H9 (cell line): ENCODE measurements around the gene GOLGA1. TPM values are rescaled to one million over a fixed set of nuclear protein-coding genes. Genes with fewer than 3 reads are reported as not detected.

Experiments
- DNase-seq: peaks from one replicate; pipeline ENCODE4 v3.0.0-alpha.2; 2017
- H2AFZ ChIP-seq: one replicate; pipeline ENCODE4 v1.6.1; 2013; ENCODE audit warnings: mild to moderate bottlenecking, low read length, control low read depth, moderate library complexity
- H2AK5ac ChIP-seq: 2 replicates; pipeline ENCODE4 v1.6.1; 2013; ENCODE audit warnings: low read length, control low read depth, mixed read lengths; ENCODE audit not compliant: insufficient read length
- H2BK120ac ChIP-seq: one replicate; pipeline ENCODE4 v1.6.1; 2013; ENCODE audit warnings: low read depth, mild to moderate bottlenecking, low read length, control low read depth, inconsistent platforms; ENCODE audit not compliant: poor library complexity, severe bottlenecking
- H2BK12ac ChIP-seq: 2 replicates; pipeline ENCODE4 v1.6.1; 2013; ENCODE audit warnings: low read length, control low read depth, mixed read lengths, low read depth; ENCODE audit not compliant: insufficient read length
- H2BK15ac ChIP-seq: 2 replicates; pipeline ENCODE4 v1.6.1; 2013; ENCODE audit warnings: low read depth, low read length, control low read depth
- H2BK20ac ChIP-seq: one replicate; pipeline ENCODE4 v1.6.1; 2013; ENCODE audit warnings: low read depth, mild to moderate bottlenecking, low read length, control low read depth, inconsistent platforms; ENCODE audit not compliant: poor library complexity, severe bottlenecking
- H2BK5ac ChIP-seq: 2 replicates; pipeline ENCODE4 v1.6.1; 2013; ENCODE audit warnings: low read length, control low read depth, mixed read lengths; ENCODE audit not compliant: insufficient read length
- H3K14ac ChIP-seq: 2 replicates; pipeline ENCODE4 v1.6.1; 2013; ENCODE audit warnings: low read length, control low read depth; ENCODE audit not compliant: insufficient read depth
- H3K18ac ChIP-seq: 2 replicates; pipeline ENCODE4 v1.6.1; 2013; ENCODE audit warnings: low read depth, mild to moderate bottlenecking, mixed read lengths, low read length, control low read depth; ENCODE audit not compliant: insufficient read length
- H3K23ac ChIP-seq: 2 replicates; pipeline ENCODE4 v1.6.1; 2013; ENCODE audit warnings: low read length, control low read depth, mixed read lengths, low read depth; ENCODE audit not compliant: insufficient read length
- H3K23me2 ChIP-seq: 2 replicates; pipeline ENCODE4 v1.6.1; 2013; ENCODE audit warnings: low read depth, mild to moderate bottlenecking, mixed read lengths, low read length, control low read depth; ENCODE audit not compliant: insufficient read length, poor library complexity, severe bottlenecking
- H3K27ac ChIP-seq: 2 replicates; pipeline ENCODE4 v1.5.1; 2013; ENCODE audit warnings: low read length, control low read depth, mixed read lengths, low read depth; ENCODE audit not compliant: insufficient read length
- H3K27me3 ChIP-seq: 2 replicates; pipeline ENCODE4 v1.6.1; 2013; ENCODE audit warnings: low read length, control low read depth, inconsistent platforms; ENCODE audit not compliant: insufficient read depth
- H3K4ac ChIP-seq: 2 replicates; pipeline ENCODE4 v1.6.1; 2013; ENCODE audit warnings: low read depth, mild to moderate bottlenecking, control low read depth, inconsistent platforms, low read length, moderate library complexity
- H3K4me1 ChIP-seq: 2 replicates; pipeline ENCODE4 v1.6.1; 2013; ENCODE audit warnings: low read length, control low read depth, inconsistent platforms; ENCODE audit not compliant: insufficient read depth
- H3K4me2 ChIP-seq: 2 replicates; pipeline ENCODE4 v1.6.1; 2013; ENCODE audit warnings: low read length, control low read depth, mixed read lengths; ENCODE audit not compliant: insufficient read length, insufficient read depth
- H3K56ac ChIP-seq: 2 replicates; pipeline ENCODE4 v1.6.1; 2013; ENCODE audit warnings: low read depth, mild to moderate bottlenecking, mixed read lengths, low read length, control low read depth; ENCODE audit not compliant: insufficient read length
- H3K79me1 ChIP-seq: 2 replicates; pipeline ENCODE4 v1.6.1; 2013; ENCODE audit warnings: low read depth, mild to moderate bottlenecking, moderate library complexity, low read length, control low read depth, inconsistent platforms; ENCODE audit not compliant: insufficient read depth, poor library complexity, severe bottlenecking
- H3K79me2 ChIP-seq: 2 replicates; pipeline ENCODE4 v1.6.1; 2013; ENCODE audit warnings: low read length, control low read depth, inconsistent platforms; ENCODE audit not compliant: insufficient read depth
- H3K9ac ChIP-seq: 2 replicates; pipeline ENCODE4 v1.6.1; 2013; ENCODE audit warnings: low read length, control low read depth, mixed read lengths; ENCODE audit not compliant: insufficient read length; ENCODE audit errors: extremely low read depth
- H3K9me3 ChIP-seq: one replicate; pipeline ENCODE4 v1.6.1; 2013; ENCODE audit warnings: low read depth, low read length, inconsistent platforms; ENCODE audit not compliant: control insufficient read depth
- H3T11ph ChIP-seq: one replicate; pipeline ENCODE4 v1.6.1; 2013; ENCODE audit warnings: mild to moderate bottlenecking, low read length, control low read depth, inconsistent platforms
- H4K20me1 ChIP-seq: one replicate; pipeline ENCODE4 v1.6.1; 2013; ENCODE audit not compliant: control insufficient read depth, insufficient read length, insufficient read depth
- H4K5ac ChIP-seq: 2 replicates; pipeline ENCODE4 v1.6.1; 2013; ENCODE audit warnings: low read depth, mild to moderate bottlenecking, mixed read lengths, low read length, control low read depth; ENCODE audit not compliant: insufficient read length
- H4K8ac ChIP-seq: replicated peaks from 2 replicates; pipeline ENCODE4 v1.6.1; 2013; ENCODE audit warnings: low read length, control low read depth, mixed read lengths, low read depth; ENCODE audit not compliant: insufficient read length
- H4K91ac ChIP-seq: 2 replicates; pipeline ENCODE4 v1.6.1; 2013; ENCODE audit warnings: low read depth, mild to moderate bottlenecking, moderate library complexity, mixed read lengths, low read length, control low read depth; ENCODE audit not compliant: insufficient read length
- H3K27ac Mint-ChIP-seq, 3 experiments: 2 replicates in 2 of 3; 3 replicates in 1 of 3; pipeline ENCODE4 v1.8.0; 2020 to 2021; ENCODE audit warnings: mixed read lengths in 3 of 3, mild to moderate bottlenecking in 1 of 3, moderate library complexity in 1 of 3
- H3K27me3 Mint-ChIP-seq: 2 replicates; pipeline ENCODE4 v1.8.0; 2021; ENCODE audit warnings: low read depth, mild to moderate bottlenecking, moderate library complexity, mixed read lengths
- H3K36me3 Mint-ChIP-seq, 3 experiments: 2 replicates in 2 of 3; 3 replicates in 1 of 3; pipeline ENCODE4 v1.8.0; 2020 to 2021; ENCODE audit warnings: low read depth in 3 of 3, mixed read lengths in 3 of 3; ENCODE audit not compliant: insufficient read depth in 1 of 3
- H3K4me1 Mint-ChIP-seq, 2 experiments: 2 replicates each; pipeline ENCODE4 v1.8.0; 2020; ENCODE audit warnings: mixed read lengths in 2 of 2
- H3K4me3 Mint-ChIP-seq, 2 experiments: 2 replicates in 1 of 2; 3 replicates in 1 of 2; pipeline ENCODE4 v1.8.0; 2020 to 2021; ENCODE audit warnings: mild to moderate bottlenecking in 2 of 2, mixed read lengths in 2 of 2, moderate library complexity in 1 of 2
- H3K9me3 Mint-ChIP-seq, 2 experiments: 2 replicates in 1 of 2; 3 replicates in 1 of 2; pipeline ENCODE4 v1.8.0; 2020; ENCODE audit warnings: mild to moderate bottlenecking in 2 of 2, mixed read lengths in 2 of 2, moderate library complexity in 1 of 2
- CTCF ChIP-seq: fragments of 200-600 bp; sonication (generic); conservative IDR thresholded peaks from 3 replicates; pipeline ENCODE4 v1.8.0; 2021; ENCODE audit warnings: antibody characterized with exemption, mild to moderate bottlenecking
- WGBS: extraction: QIAGEN DNeasy Blood & Tissue Kit; methylation state at CpG from one replicate; pipeline ENCODE4 v1.1.7; 2013; ENCODE audit warnings: missing lambda C conversion rate, low lambda C conversion rate, mixed read lengths; ENCODE audit not compliant: insufficient read length; ENCODE audit errors: extremely low coverage; 5-methylcytosine and 5-hydroxymethylcytosine counted together
- total RNA-seq: library from RNA; stranded (reverse); gene quantifications from 2 replicates; pipeline ENCODE4 v1.2.1, GENCODE V29; 2021

Gene GOLGA1
- total RNA-seq, 1 experiment from 2014 or later: 7.6 TPM

- no peak for TF ChIP-seq CTCF
- Histone ChIP-seq H2AFZ (no peak overlapping the region), H3K4ac (no peak overlapping the region), H4K91ac (no peak overlapping the region), H3K27ac (no peak overlapping the region), H4K8ac (no peak overlapping the region), H3K9me3 (no peaks in the 10 kb centered on the region), H4K5ac (no peak overlapping the region), H3T11ph (no peak overlapping the region), H3K27me3 (no peaks in the 10 kb centered on the region), H2BK12ac (no peak overlapping the region), H3K4me2 (no peak overlapping the region), H2AK5ac (no peak overlapping the region), H4K20me1 (no peaks in the 10 kb centered on the region), H2BK5ac (no peak overlapping the region), H2BK20ac (no peak overlapping the region), H3K4me1 (no peaks in the 10 kb centered on the region; the same call in 1 of the 2 replicates), H3K9ac (no peak overlapping the region), H3K14ac (no peak overlapping the region), H3K79me2 (no peaks in the 10 kb centered on the region), H3K56ac (no peak overlapping the region), H3K18ac (no peak overlapping the region), H2BK15ac (no peak overlapping the region), H3K23me2 (no peaks in the 10 kb centered on the region), H3K79me1 (no peaks in the 10 kb centered on the region), H3K23ac (no peak overlapping the region), H2BK120ac (no peak overlapping the region)
- Mint-ChIP-seq H3K36me3 (peaks cover 6 to 20% (median 15%) of the 10 kb centered on the region in 3 experiments; a peak in 4 of 7 replicates), H3K4me1 (peaks cover 19 to 21% of the 10 kb centered on the region in 2 experiments), H3K27me3 (no peaks in the 10 kb centered on the region), H3K27ac (no peak overlapping the region; a peak in 1 of 7 replicates), H3K4me3 (no peak overlapping the region), H3K9me3 (no peaks in the 10 kb centered on the region; a peak in 1 of 5 replicates)
- WGBS: no CpG with 5 or more reads among the region's 10 CpGs
- DNase-seq: no peak
These were observed 54.4 kb downstream of the GOLGA1 start for GRCh38 chr9:124886461-124886860.
